GM19372 (cell line): ENCODE measurements around the gene FYB1.
"Not testable (repeated sequence)": the region's sequence is repeated elsewhere in the genome, so short reads cannot be mapped to it uniquely, and the experiment has no call there.

Experiments used
- ATAC-seq: cut with Tn5 transposase; IDR thresholded peaks from one replicate; pipeline ENCODE4 v1.9.1; 2021; ENCODE audit warnings: mild to moderate bottlenecking, low read depth, moderate library complexity; ENCODE audit not compliant: unreplicated experiment

The FYB1 gene, protein sequence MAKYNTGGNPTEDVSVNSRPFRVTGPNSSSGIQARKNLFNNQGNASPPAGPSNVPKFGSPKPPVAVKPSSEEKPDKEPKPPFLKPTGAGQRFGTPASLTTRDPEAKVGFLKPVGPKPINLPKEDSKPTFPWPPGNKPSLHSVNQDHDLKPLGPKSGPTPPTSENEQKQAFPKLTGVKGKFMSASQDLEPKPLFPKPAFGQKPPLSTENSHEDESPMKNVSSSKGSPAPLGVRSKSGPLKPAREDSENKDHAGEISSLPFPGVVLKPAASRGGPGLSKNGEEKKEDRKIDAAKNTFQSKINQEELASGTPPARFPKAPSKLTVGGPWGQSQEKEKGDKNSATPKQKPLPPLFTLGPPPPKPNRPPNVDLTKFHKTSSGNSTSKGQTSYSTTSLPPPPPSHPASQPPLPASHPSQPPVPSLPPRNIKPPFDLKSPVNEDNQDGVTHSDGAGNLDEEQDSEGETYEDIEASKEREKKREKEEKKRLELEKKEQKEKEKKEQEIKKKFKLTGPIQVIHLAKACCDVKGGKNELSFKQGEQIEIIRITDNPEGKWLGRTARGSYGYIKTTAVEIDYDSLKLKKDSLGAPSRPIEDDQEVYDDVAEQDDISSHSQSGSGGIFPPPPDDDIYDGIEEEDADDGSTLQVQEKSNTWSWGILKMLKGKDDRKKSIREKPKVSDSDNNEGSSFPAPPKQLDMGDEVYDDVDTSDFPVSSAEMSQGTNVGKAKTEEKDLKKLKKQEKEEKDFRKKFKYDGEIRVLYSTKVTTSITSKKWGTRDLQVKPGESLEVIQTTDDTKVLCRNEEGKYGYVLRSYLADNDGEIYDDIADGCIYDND

DNA sequence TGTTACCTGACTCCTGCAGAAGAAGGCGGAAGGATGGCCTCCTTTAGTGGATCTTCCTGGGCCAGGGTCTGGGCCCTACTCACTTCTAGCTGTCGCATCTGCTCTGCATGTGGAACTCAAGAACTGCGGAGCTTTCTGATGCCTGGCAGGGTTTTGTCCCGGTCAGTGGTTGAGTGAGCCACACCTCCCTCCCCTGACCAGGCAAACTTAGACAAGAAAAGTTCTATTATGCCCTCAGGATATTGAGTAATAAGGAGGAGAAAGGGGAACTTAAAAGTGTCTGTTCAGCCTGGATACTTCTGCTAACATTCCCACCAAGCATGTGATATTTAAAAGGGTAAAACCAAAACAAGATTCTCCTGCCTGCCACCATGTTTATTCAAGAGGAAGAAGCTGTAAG lies at the start of gene FYB1:
Gene FYB1, minus strand, starts transcription at position 127 of the 400 bp plus-strand sequence. CDS start 16,603 bp downstream, outside the sequence.
- ATAC-seq, result no peak

DNA sequence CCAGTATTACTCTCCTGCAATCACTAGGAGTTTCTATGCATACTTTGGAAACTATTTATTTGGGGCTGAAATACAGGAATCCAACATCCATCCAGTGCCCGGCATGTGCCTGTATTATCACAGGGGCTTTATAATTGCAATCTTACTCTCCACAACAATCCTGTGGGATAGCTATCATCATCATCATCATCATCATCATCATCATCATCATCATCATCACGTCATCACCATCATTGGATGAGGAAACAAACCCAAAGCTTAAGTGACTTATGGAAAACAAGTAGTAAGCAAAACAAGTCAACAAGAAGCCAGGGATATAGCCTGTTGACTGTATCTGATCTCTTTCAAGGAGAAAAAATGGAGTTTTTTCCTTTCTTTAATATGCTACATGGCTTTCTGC lies 47.8 kb upstream of the FYB1 start:
- ATAC-seq, result no peak

DNA sequence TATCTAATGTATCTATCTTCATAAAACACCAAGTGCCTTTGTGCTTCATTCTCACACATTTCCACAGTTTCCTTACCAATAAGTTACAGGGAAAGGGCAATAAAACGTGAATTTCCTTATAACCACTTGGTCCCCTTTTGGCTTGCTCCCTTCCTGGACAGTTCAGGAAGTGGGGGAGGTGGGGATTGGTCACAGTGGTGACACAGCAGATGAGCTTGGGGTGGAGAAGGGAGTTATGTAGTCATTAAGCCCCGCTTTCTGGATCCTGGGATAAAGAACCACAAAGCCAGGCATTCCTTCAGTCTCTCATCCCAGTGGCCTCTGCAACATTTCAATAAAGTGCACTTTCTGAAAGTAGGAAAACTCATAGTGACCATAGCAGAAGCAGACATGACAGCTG lies 47.1 kb upstream of the FYB1 start:
- ATAC-seq, result no peak

DNA sequence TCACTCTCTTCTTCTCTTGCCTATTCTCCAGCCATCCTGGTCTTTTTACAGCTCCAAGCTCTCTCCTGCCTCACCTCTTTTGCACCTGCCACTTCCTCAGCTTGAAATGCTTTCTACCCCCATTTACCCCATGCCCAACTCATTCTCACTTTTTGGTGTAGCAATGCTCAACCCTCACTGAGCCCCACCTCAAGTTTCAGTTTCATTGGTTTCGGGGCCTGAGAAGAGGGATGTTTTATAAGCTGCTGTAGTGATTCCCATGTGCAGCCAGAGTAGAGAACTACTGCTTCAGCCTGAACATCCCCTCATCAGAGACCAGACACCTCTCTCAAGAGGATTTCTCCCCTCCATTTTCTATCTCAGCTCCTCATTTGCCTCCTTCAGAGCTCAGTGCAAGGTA lies 45.2 kb upstream of the FYB1 start:
- ATAC-seq, result no peak

DNA sequence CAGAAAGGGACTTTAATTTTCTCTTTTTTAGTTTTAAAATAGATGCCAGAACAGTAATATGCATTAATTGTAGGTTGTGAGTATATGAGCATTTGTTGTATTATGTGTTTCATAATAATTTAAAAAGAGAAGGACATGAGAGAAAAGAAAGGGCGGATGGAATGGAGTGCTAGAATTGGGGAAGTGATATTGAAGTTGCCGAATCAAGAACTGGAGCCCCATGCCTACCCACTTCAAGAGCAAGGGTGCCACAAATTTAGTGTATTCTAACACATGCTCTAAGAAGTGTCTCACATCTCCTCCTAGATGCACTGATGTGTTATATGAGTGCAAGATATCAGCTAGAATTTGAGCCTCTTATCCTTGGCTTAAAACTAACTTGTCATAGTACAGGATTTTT lies 43.6 kb upstream of the FYB1 start:
- no peak for ATAC-seq

DNA sequence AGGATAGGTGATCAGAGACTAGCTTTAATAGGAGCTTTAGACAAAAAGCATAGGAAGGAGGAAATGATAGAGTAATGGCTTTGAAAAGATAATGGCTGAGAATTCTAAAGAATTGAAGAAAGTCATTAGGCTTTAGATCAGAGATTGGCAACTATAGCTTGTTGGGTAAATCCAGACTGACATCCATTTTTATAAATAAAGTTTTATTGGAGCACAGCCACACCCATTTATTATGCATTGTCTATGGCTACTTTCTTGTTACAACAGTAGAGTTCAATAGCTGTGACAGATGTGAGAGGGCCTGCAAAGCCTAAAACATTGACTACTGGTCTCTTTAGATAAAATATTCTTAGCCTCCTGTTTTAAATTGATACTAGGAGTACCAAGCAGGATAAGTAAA lies 40.7 kb upstream of the FYB1 start:
- no peak for ATAC-seq

DNA sequence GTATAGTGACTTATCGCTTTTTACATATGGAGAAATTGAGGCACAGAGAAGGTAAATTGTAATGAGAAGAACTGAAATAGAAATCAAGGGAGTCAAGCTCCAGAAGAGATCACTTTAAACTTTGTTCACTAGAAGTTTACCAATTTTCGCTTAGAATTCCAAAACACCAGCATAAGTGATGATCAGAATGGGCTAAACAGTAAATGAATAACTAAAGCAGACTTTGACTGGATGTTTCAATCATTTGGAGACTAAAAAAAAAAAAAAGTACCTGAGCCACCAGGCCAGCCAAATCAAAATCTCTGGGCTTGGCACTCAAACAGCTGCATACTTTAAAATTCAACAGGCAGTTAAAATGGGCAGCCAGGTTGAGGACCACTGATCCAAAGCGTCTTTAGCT lies 38.2 kb upstream of the FYB1 start:
- ATAC-seq, result no peak

DNA sequence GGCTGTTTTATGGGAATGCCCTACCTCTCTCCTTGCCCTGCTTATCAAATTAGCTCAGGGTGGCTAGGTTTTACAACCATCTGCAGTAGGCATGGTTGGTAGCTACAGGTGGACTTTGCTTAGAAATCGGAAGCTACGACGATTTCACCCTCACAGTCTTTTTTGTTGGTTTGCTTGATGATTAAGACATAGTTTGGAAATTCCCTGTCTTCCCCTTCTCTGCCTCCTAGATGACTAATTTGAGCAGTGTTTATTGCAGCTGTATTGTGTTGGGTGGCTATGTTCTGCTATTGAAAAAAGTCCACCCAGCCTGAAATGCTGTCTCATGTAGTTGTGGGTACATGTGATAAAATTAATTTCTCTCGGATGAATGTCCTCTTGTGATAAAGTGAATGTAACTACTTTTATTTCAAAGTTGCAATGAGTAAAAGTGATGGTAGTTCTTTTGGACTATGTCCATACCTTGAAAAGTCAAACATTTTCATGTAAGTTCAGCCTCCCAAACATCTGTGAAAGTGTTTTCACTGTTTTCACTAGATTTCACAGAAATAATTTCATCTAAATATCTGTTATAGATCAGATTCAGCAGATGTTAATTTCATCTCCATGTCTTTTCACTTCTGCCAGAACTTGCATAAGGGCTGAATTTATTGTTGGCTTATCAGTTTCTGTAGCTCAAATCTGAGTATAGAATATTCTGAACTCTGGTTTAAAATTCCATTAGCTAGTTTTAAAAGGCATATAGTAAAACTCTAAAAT lies 37.3 kb upstream of the FYB1 start:
- ATAC-seq, result no peak

DNA sequence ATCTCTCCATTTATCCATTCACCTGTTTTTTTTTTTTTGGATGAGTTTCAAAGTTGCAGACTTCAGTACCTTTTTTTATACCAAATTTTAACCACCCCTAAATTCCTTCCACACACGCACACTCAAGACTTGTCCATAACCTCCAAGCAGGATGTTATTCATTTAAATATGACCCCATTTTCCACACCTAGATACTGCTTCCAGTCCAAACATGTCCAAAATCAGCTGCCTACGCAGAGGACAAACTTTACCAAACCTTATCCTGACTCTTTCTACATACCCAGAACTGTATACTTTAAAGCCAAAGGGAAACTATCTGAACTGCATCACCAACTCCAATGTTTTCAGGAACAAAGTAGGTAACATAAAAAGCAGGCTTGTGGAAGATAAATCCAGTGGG lies 36.0 kb upstream of the FYB1 start:
- no peak for ATAC-seq

GRCh38 chr5:39254671-39255070 lies 35.3 kb upstream of the FYB1 start:
- no peak for ATAC-seq

GRCh38 chr5:39253196-39253595 lies 33.8 kb upstream of the FYB1 start:
- ATAC-seq, result no peak

- ATAC-seq, result no peak
Measured at GRCh38 chr5:39249564-39250274, 30.4 kb upstream of the FYB1 start.

GRCh38 chr5:39249069-39249468 lies 29.7 kb upstream of the FYB1 start:
- ATAC-seq, result no peak

- ATAC-seq, result no peak
Measured at GRCh38 chr5:39240750-39241149, 21.4 kb upstream of the FYB1 start.

GRCh38 chr5:39238366-39239105 lies 19.2 kb upstream of the FYB1 start:
- no peak for ATAC-seq

- no peak for ATAC-seq
Measured at GRCh38 chr5:39236718-39237117, 17.4 kb upstream of the FYB1 start.

DNA sequence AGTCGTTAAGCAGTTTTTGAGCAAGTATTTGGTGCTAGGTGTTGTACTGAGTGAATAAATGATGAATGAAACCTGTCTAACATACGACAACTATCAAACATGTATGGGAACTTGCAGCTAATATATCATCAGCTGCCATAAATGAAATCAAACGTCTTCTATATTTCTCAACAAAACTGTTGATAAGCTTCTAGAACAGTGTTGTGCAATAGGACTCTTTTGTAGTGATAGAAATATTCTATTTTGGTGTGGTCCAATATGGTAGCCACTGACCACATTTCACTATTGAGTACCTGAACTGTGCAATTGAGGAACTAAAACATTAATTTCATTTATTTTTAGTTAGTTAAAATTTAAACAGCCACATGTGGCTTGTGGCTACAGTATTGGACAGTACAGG lies 16.3 kb upstream of the FYB1 start:
- no peak for ATAC-seq

DNA sequence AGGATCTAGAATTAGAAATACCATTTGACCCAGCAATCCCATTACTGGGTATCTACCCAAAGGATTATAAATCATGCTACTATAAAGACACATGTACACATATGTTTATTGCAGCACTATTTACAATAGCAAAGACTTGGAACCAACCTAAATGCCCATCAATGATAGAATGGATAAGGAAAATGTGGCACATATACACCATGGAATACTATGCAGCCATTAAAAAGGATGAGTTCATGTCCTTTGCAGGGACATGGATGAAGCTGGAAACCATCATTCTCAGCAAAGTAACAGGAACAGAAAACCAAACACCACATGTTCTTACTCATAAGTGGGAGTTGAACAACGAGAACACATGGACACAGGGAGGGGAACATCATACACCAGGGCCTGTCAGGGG lies 15.1 kb upstream of the FYB1 start:
- not testable (repeated sequence) for ATAC-seq

GRCh38 chr5:39233783-39234182 lies 14.4 kb upstream of the FYB1 start:
- ATAC-seq, result no peak
